ENCODE results near the gene F2RL2.

DNA sequence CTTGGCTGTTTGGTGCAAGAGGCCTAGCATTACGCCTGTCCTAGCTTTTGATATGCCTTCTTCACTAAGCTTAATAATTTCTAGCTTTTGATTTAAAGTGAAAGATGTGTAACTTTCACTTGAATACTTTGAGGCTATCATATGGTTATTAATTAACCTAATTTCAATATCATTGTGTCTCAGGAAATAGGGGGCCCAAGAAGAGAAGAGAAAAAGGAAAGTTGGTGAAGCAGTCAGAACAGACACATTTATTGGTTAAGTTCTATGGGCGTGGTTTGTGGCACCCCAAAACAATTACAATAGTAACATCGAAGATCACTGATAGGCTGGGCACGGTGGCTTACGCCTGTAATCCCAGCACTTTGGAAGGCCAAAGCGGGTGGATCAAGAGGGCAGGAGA lies 40.9 kb upstream of the F2RL2 start:
- no peak for TF ChIP-seq POLR2A (IDR thresholded peaks at IDR 0.05)
- TF ChIP-seq CTCF (IDR thresholded peaks at IDR 0.05), result no peak
- TF ChIP-seq EP300 (IDR thresholded peaks at IDR 0.05), result no peak
